Neutrophil (primary cell): ENCODE results near the gene MDN1.
"Not testable (repeated sequence)": the region's sequence is repeated elsewhere in the genome, so short reads cannot be mapped to it uniquely, and the experiment has no call there.

ENCODE experiments used
- H3K27ac ChIP-seq: fragments of 200-600 bp; sonication (generic); 2 replicates; pipeline ENCODE4 v1.5.1; 2016; ENCODE audit warnings: mild to moderate bottlenecking, moderate library complexity
- H3K27me3 ChIP-seq: fragments of 200-600 bp; sonication (generic); 2 replicates; pipeline ENCODE4 v1.6.0; 2016; ENCODE audit warnings: mild to moderate bottlenecking
- H3K36me3 ChIP-seq: fragments of 200-600 bp; sonication (generic); 2 replicates; pipeline ENCODE4 v1.5.1; 2017
- H3K4me1 ChIP-seq, 2 experiments: fragments of 200-600 bp in 1 of 2; sonication (generic) in 1 of 2; 1 replicate in 1 of 2; 2 replicates in 1 of 2; pipeline versions ENCODE4 v1.5.1 to v1.6.1; 2013 to 2016; ENCODE audit warnings: low read depth in 1 of 2, low read length in 1 of 2, mild to moderate bottlenecking in 1 of 2, moderate library complexity in 1 of 2; ENCODE audit not compliant: control insufficient read depth in 1 of 2, insufficient read depth in 1 of 2
- H3K4me3 ChIP-seq, 2 experiments: fragments of 200-600 bp in 1 of 2; sonication (generic) in 1 of 2; 1 replicate in 1 of 2; 2 replicates in 1 of 2; pipeline ENCODE4 v1.5.1; 2013 to 2016; ENCODE audit warnings: low read depth in 1 of 2, low read length in 1 of 2, mild to moderate bottlenecking in 1 of 2, moderate library complexity in 1 of 2
- H3K9me3 ChIP-seq: fragments of 200-600 bp; sonication (generic); 2 replicates; pipeline ENCODE4 v1.5.1; 2016
- CTCF ChIP-seq: fragments of 200-600 bp; sonication (generic); IDR thresholded peaks from 2 replicates; pipeline ENCODE4 v1.5.1; 2016; ENCODE audit warnings: antibody characterized with exemption

MDN1 gene

GRCh38 chr6:89731924-89732567 is 87.5 kb downstream of the MDN1 start:
- Histone ChIP-seq H3K27me3 (no peaks in the 10 kb centered on the region), H3K4me3 (no peak overlapping the region), H3K27ac (no peak overlapping the region), H3K4me1 (no peaks in the 10 kb centered on the region), H3K9me3 (no peaks in the 10 kb centered on the region), H3K36me3 (peaks cover 31% of the 10 kb centered on the region)
- TF ChIP-seq CTCF, result no peak

- not testable (repeated sequence) for H3K4me1 ChIP-seq, H3K4me3 ChIP-seq, H3K27ac ChIP-seq, H3K27me3 ChIP-seq, H3K9me3 ChIP-seq
- peaks cover 32% of the 10 kb centered on the region for H3K36me3 ChIP-seq
Observed at GRCh38 chr6:89731262-89731661, 88.3 kb downstream of the MDN1 start.

GRCh38 chr6:89729818-89730217 is 89.8 kb downstream of the MDN1 start:
- Histone ChIP-seq H3K9me3 (no peaks in the 10 kb centered on the region), H3K4me1 (no peaks in the 10 kb centered on the region), H3K4me3 (no peak overlapping the region), H3K36me3 (peaks cover 37% of the 10 kb centered on the region), H3K27ac (no peak overlapping the region), H3K27me3 (no peaks in the 10 kb centered on the region)
- no peak for TF ChIP-seq CTCF

- no peak overlapping the region for H3K4me3 ChIP-seq
- H3K27ac ChIP-seq, result no peak overlapping the region
- TF ChIP-seq CTCF, result no peak
- H3K4me1 ChIP-seq, result no peaks in the 10 kb centered on the region
- H3K9me3 ChIP-seq, result no peaks in the 10 kb centered on the region
- no peaks in the 10 kb centered on the region for H3K27me3 ChIP-seq
- H3K36me3 ChIP-seq, result peaks cover 41% of the 10 kb centered on the region
Observed at GRCh38 chr6:89727501-89727900, 92.1 kb downstream of the MDN1 start.

- H3K27me3 ChIP-seq, result no peaks in the 10 kb centered on the region
- no peak for TF ChIP-seq CTCF
- peaks cover 50% of the 10 kb centered on the region for H3K36me3 ChIP-seq
- H3K9me3 ChIP-seq, result no peaks in the 10 kb centered on the region
- H3K27ac ChIP-seq, result no peak overlapping the region
- H3K4me1 ChIP-seq, result no peaks in the 10 kb centered on the region
- no peak overlapping the region for H3K4me3 ChIP-seq
Observed at GRCh38 chr6:89724981-89725380, 94.6 kb downstream of the MDN1 start.

GRCh38 chr6:89723046-89723445 is 96.5 kb downstream of the MDN1 start:
- Histone ChIP-seq H3K27me3 (no peaks in the 10 kb centered on the region), H3K4me3 (no peak overlapping the region), H3K27ac (no peak overlapping the region), H3K36me3 (peaks cover 52% of the 10 kb centered on the region), H3K9me3 (no peaks in the 10 kb centered on the region), H3K4me1 (no peaks in the 10 kb centered on the region)
- no peak for TF ChIP-seq CTCF
